ENCODE results near the gene A3GALT2. TPM values are rescaled to one million over a fixed set of nuclear protein-coding genes. Genes with fewer than 3 reads are reported as not detected.

The A3GALT2 gene
- polyA plus RNA-seq, 1 experiment, result not detected

DNA sequence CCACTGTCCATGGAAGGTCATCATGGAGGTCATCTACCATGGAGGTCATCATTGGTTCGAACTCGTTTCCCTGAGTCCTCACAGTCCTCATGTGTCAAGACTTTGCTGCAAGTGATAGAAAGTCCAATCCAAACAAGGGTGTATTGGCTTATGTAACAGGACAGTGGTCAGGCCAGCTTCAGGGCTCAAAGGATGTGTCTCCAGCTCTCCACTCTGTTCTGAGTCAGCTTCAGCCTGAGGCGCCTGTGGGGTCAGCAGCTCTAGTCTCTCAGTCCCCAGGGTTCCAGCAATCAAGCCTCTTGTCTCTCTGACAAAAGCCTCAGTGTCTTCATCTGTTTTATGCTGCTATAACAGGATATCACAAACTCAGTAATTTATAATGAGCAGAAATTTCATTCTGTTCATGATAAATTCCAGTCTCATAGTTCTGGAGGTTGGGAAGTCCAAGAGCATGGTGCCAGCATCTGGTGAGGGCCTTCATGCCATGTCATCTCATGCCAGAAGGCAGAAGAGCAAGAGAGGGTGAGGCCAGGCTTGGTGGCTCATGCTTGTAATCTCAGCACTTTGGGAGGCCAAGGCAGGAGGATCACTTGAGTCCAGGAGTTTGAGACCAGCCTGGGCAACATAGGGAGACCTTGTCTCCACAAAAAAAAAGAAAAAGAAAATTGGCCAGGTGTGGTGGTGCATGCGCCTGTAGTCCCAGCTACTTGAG, 19.5 kb downstream of the A3GALT2 start:
- POLR2A ChIA-PET, result no interaction called here
- CTCF ChIA-PET, result interaction anchor here (0.8 to 1.7 kb wide), 5 partner anchors 19 to 169 kb away, joined by 3 read pairs; no protein-coding TSS in a partner anchor
- Histone ChIP-seq H3K27me3 (ENCODE audit: control insufficient read depth, insufficient read depth, low read length) (no peaks in the 10 kb centered on the region), H3K4me3 (ENCODE audit: low read depth, low read length) (no peak overlapping the region), H3K36me3 (ENCODE audit: control insufficient read depth, insufficient read depth, low read length) (peaks cover 9% of the 10 kb centered on the region)
- no peak for TF ChIP-seq CTCF (IDR thresholded peaks at IDR 0.05; ENCODE audit: insufficient read depth, low read depth, low read length)
- DNase-seq (ENCODE audit: low read depth), result no peak

DNA sequence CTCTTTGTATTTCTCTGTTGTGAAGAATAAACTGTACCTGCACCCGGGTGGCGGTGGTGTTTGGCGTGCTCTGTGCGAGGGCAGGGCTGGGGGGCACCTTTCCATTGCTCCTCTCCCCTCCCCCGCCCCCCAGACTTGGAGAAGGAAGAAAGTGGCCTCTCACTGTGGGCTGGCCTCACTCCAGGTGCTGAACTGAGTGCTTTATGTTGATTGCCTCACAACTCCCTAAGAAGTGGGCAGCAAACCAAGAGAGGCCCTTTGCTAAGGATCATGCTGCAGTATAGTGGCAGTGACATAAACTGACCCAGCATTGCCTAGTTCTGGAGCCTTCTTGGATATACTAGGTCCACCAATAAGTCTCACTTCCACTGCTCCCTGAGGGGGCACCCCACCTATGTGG, 20.2 kb downstream of the A3GALT2 start:
- peaks cover 12% of the 10 kb centered on the region for H3K36me3 ChIP-seq (ENCODE audit: control insufficient read depth, insufficient read depth, low read length)
- DNase-seq (ENCODE audit: low read depth), result no peak
- no peak for TF ChIP-seq CTCF (IDR thresholded peaks at IDR 0.05; ENCODE audit: insufficient read depth, low read depth, low read length)
- ChIA-PET POLR2A (no interaction called here), CTCF (interaction anchor here (0.8 to 8.3 kb wide), 5 partner anchors 20 to 170 kb away, joined by 3 to 203 read pairs (median 3); no protein-coding TSS in a partner anchor)
- H3K4me3 ChIP-seq (ENCODE audit: low read depth, low read length), result no peak overlapping the region
- H3K27me3 ChIP-seq (ENCODE audit: control insufficient read depth, insufficient read depth, low read length), result no peaks in the 10 kb centered on the region

GRCh38 chr1:33299461-33300155, 21.3 kb downstream of the A3GALT2 start:
- POLR2A ChIA-PET, result no interaction called here
- TF ChIP-seq CTCF (IDR thresholded peaks at IDR 0.05; ENCODE audit: insufficient read depth, low read depth, low read length), result no peak
- CTCF ChIA-PET, result interaction anchor here (1.6 to 8.3 kb wide), 6 partner anchors 13 to 170 kb away, joined by 3 to 203 read pairs (median 54); no protein-coding TSS in a partner anchor

DNA sequence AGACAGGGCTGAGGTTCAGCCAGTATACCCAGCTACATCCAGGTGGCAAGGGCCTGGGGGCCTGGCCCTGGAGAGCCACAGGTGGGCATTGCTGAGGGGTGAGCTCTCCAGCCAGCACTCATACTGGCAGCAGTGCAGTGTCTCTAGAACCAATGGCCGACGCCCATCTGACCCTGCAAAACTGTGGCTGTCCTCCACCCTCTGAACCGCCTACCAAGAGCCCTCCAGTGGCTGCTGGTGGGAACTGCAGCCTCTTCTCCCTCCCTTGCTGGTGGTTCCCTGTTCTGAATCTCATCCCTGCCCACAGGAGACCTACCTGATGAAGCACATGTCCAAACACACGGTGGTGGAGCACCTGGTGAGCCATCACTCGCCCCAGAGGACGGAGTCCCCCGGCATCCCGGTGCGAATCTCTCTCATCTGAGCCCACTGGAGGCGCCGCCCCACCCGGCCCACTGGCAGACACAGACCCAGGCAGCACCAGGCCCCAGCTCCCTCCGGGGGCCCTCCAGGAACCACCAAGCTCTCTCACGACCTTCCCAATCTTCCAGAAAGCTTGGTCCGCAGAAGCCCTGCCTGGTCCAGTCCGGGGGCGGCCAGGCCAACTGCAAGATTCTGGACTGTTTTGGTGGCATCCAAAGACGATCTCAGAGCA, 22.1 kb downstream of the A3GALT2 start:
- CTCF ChIA-PET, result interaction anchor here (0.7 to 8.3 kb wide), 14 partner anchors 10 to 171 kb away, joined by 3 to 203 read pairs (median 5); no protein-coding TSS in a partner anchor

More at GRCh38 chr1:33299461-33300155, 21.3 kb downstream of the A3GALT2 start:
- Histone ChIP-seq H3K4me3 (ENCODE audit: low read depth, low read length) (no peak overlapping the region), H3K27me3 (ENCODE audit: control insufficient read depth, insufficient read depth, low read length) (no peaks in the 10 kb centered on the region), H3K36me3 (ENCODE audit: control insufficient read depth, insufficient read depth, low read length) (peaks cover 18% of the 10 kb centered on the region)
- DNase-seq (ENCODE audit: low read depth), result no peak

More for the DNA sequence above, 22.1 kb downstream of the A3GALT2 start:
- POLR2A ChIA-PET, result interaction anchor here (0.5 kb wide), 1 partner anchor 68 kb away, joined by 8 read pairs; no protein-coding TSS in a partner anchor
- Histone ChIP-seq H3K27me3 (ENCODE audit: control insufficient read depth, insufficient read depth, low read length) (no peaks in the 10 kb centered on the region), H3K36me3 (ENCODE audit: control insufficient read depth, insufficient read depth, low read length) (peaks cover 18% of the 10 kb centered on the region), H3K4me3 (ENCODE audit: low read depth, low read length) (no peak overlapping the region)
- TF ChIP-seq CTCF (IDR thresholded peaks at IDR 0.05; ENCODE audit: insufficient read depth, low read depth, low read length), result peak; percentile 88
- DNase-seq (ENCODE audit: low read depth), result no peak
